Nephron progenitor cell (in vitro differentiated cells): ENCODE results near the gene SMG9.

Experiments
- DNase-seq: peaks from one replicate; pipeline ENCODE4 v3.0.0; 2021
- H3K27ac Mint-ChIP-seq: 2 replicates; pipeline ENCODE4 v1.8.0; 2021; ENCODE audit warnings: mild to moderate bottlenecking, moderate library complexity, mixed read lengths
- H3K27me3 Mint-ChIP-seq: 2 replicates; pipeline ENCODE4 v1.8.0; 2021; ENCODE audit warnings: mild to moderate bottlenecking, low read depth, mixed read lengths; ENCODE audit not compliant: poor library complexity
- H3K36me3 Mint-ChIP-seq: 2 replicates; pipeline ENCODE4 v1.8.0; 2021; ENCODE audit warnings: low read depth, mixed read lengths
- H3K4me1 Mint-ChIP-seq: 2 replicates; pipeline ENCODE4 v1.8.0; 2021; ENCODE audit warnings: mixed read lengths
- H3K4me3 Mint-ChIP-seq: 2 replicates; pipeline ENCODE4 v1.8.0; 2021; ENCODE audit warnings: mild to moderate bottlenecking, moderate library complexity, mixed read lengths
- H3K9me3 Mint-ChIP-seq: 2 replicates; pipeline ENCODE4 v1.8.0; 2021; ENCODE audit warnings: mild to moderate bottlenecking, moderate library complexity, mixed read lengths
- TF ChIP-seq, protein P1 (sequence below): fragments of 200-600 bp; sonication (generic); IDR thresholded peaks from 2 replicates; pipeline ENCODE4 v1.5.0; 2021; ENCODE audit warnings: antibody characterized with exemption

The SMG9 gene

DNA sequence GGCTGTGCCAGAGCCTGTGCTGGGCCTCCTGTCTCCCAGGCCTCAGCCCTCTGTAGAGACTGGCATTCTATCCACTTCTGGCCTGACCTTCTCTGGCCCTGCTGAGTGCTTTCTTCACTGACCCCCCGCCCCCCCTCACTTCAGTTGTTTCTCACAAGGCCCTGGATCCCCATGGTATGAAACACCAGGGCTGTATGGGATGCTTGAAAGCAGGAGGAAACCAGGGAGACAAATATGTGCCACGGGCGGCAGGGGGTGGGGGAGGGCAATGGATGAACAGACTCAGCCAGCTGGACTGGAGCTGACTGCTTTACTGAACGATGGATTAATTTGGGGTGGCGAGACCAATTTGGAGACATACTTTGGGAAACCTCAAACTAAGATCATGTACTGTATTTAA is 24.8 kb downstream of the SMG9 start:
- no peak for DNase-seq
- no peaks in the 10 kb centered on the region for H3K4me1 Mint-ChIP-seq
- H3K9me3 Mint-ChIP-seq = no peaks in the 10 kb centered on the region
- H3K36me3 Mint-ChIP-seq = peaks cover 58% of the 10 kb centered on the region
- no peak overlapping the region for H3K27ac Mint-ChIP-seq
- TF ChIP-seq, protein P1, sequence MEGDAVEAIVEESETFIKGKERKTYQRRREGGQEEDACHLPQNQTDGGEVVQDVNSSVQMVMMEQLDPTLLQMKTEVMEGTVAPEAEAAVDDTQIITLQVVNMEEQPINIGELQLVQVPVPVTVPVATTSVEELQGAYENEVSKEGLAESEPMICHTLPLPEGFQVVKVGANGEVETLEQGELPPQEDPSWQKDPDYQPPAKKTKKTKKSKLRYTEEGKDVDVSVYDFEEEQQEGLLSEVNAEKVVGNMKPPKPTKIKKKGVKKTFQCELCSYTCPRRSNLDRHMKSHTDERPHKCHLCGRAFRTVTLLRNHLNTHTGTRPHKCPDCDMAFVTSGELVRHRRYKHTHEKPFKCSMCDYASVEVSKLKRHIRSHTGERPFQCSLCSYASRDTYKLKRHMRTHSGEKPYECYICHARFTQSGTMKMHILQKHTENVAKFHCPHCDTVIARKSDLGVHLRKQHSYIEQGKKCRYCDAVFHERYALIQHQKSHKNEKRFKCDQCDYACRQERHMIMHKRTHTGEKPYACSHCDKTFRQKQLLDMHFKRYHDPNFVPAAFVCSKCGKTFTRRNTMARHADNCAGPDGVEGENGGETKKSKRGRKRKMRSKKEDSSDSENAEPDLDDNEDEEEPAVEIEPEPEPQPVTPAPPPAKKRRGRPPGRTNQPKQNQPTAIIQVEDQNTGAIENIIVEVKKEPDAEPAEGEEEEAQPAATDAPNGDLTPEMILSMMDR = no peak
- H3K27me3 Mint-ChIP-seq = no peaks in the 10 kb centered on the region
- H3K4me3 Mint-ChIP-seq = no peak overlapping the region

GRCh38 chr19:43727593-43727853 is 27.2 kb downstream of the SMG9 start:
- TF ChIP-seq, protein P1 = no peak
- peaks cover 34% of the 10 kb centered on the region for H3K36me3 Mint-ChIP-seq
- no peaks in the 10 kb centered on the region for H3K27me3 Mint-ChIP-seq
- H3K9me3 Mint-ChIP-seq = no peaks in the 10 kb centered on the region
- no peak overlapping the region for H3K27ac Mint-ChIP-seq
- no peak overlapping the region for H3K4me3 Mint-ChIP-seq
- no peaks in the 10 kb centered on the region for H3K4me1 Mint-ChIP-seq
- no peak for DNase-seq

DNA sequence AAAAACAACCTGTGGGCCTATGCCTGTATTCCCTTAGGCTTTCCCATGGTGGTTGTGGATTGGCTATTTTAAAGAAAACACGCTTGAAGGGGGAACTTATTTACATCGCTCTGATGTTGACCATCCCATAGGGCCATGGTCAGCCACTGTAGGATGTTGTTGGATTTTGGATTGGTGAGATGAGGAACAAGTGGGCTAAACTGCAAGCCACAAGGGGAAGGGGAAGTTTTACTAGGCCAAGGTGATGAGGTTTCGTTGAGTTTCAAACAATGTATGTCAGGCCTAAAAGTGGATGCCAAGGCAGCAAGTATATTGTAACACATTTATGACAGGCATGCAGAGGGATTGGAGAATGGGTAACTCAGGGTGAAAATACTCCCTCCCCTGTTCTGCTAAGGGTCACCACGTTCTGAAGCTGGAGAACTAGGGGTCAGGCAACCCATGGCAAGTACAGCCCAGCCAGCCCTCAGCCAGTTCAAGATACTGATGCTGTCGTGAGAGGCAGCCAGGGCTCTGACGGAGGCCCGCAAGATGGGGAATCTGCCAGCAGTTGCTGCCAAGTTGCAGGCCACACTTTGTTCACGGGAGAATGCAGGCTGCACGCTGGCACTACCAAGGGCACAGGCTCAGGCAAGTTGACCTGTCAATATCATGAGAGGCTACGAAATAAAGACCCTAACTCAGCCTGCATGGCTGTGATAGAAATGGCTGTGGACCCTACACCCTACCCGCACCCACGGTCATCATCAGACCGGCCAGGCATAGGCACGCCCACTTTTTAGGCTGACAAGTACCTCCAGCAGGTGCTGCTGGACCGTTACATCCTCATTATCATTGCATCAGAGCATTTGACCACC is 27.8 kb downstream of the SMG9 start:
- no peak for DNase-seq
- TF ChIP-seq, protein P1 = no peak
- Mint-ChIP-seq H3K27me3 (no peaks in the 10 kb centered on the region), H3K4me3 (no peak overlapping the region), H3K4me1 (no peaks in the 10 kb centered on the region), H3K36me3 (peaks cover 28% of the 10 kb centered on the region), H3K9me3 (no peaks in the 10 kb centered on the region), H3K27ac (no peak overlapping the region)

DNA sequence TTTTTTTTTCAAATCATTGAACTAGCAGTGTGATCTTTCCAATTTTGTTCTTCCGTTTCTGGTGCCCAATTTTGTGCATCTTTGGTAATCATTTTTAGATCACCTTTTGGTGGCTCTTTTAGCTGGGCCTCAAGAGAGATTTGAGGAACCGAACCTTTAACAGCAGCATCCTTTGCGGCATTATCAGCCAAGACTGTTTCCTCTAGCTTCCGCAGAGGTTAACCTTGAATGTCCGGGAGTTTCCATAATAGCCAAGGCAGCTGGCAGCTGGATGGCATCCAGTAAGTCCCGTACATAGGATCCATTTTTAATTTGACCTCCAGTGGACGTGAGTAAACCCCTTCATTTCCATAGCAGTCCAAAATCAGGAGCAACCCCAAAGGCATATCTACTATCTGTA is 29.3 kb downstream of the SMG9 start:
- TF ChIP-seq, protein P1 = no peak
- Mint-ChIP-seq H3K4me3 (no peak overlapping the region), H3K4me1 (no peaks in the 10 kb centered on the region), H3K27me3 (peaks cover 4% of the 10 kb centered on the region), H3K27ac (no peak overlapping the region), H3K36me3 (peaks cover 26% of the 10 kb centered on the region), H3K9me3 (no peaks in the 10 kb centered on the region)
- DNase-seq = no peak

- H3K36me3 Mint-ChIP-seq = peaks cover 20% of the 10 kb centered on the region
- H3K9me3 Mint-ChIP-seq = no peaks in the 10 kb centered on the region
- H3K27me3 Mint-ChIP-seq = peaks cover 4% of the 10 kb centered on the region
- no peak overlapping the region for H3K4me3 Mint-ChIP-seq
- no peak for DNase-seq
- no peak overlapping the region for H3K27ac Mint-ChIP-seq
- TF ChIP-seq, protein P1 = no peak
- H3K4me1 Mint-ChIP-seq = no peaks in the 10 kb centered on the region
Observed at GRCh38 chr19:43724896-43725295, 29.9 kb downstream of the SMG9 start.

DNA sequence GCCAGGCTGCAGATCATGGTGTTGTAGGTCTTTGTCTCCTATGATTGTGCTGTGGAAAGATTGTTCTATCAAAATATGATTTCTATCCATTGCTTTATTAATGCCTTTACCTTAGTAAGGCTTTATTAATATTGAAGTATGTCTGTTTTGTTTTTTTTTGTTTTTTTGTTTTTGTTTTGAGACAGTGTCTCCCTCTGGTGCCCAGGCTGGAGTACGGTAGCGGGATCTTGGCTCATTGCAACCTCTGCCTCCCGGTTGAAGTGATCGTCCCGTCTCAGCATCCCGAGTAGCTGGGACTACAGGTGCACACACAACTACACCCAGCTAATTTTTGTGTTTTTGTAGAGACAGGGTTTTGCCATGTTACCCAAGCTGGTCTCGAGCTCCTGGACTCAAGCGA is 31.2 kb downstream of the SMG9 start:
- no peak overlapping the region for H3K4me3 Mint-ChIP-seq
- H3K4me1 Mint-ChIP-seq = no peaks in the 10 kb centered on the region
- no peak overlapping the region for H3K27ac Mint-ChIP-seq
- TF ChIP-seq, protein P1 = no peak
- no peaks in the 10 kb centered on the region for H3K9me3 Mint-ChIP-seq
- peaks cover 8% of the 10 kb centered on the region for H3K36me3 Mint-ChIP-seq
- no peak for DNase-seq
- peaks cover 4% of the 10 kb centered on the region for H3K27me3 Mint-ChIP-seq
